ENCODE data around the gene KRT3.

KRT3 gene

GRCh38 chr12:52767427-52767826, 28.5 kb downstream of the KRT3 start:
- no peak overlapping the region for H3K27ac ChIP-seq (ENCODE audit: low read depth, low read length)
- H3K4me2 ChIP-seq (ENCODE audit: low read depth, low read length, poor library complexity, severe bottlenecking) = no peak overlapping the region
- H3K4me3 ChIP-seq (ENCODE audit: insufficient read depth, low read length, poor library complexity, severe bottlenecking) = no peak overlapping the region
- H3K9me3 ChIP-seq (ENCODE audit: insufficient read depth, low read length) = no peaks in the 10 kb centered on the region
- H3K27me3 ChIP-seq (ENCODE audit: low read length) = no peaks in the 10 kb centered on the region
- no peaks in the 10 kb centered on the region for H3K9me2 ChIP-seq (replicated peaks; ENCODE audit: insufficient read depth, low read length)
- no peaks in the 10 kb centered on the region for H3K79me2 ChIP-seq (ENCODE audit: insufficient read depth, low read length)
- no peaks in the 10 kb centered on the region for H4K20me1 ChIP-seq (ENCODE audit: low read depth, low read length)
- no peaks in the 10 kb centered on the region for H3F3A ChIP-seq (ENCODE audit: insufficient read depth)
- TF ChIP-seq CTCF (IDR thresholded peaks at IDR 0.05; ENCODE audit: insufficient read depth, low read length, poor library complexity, severe bottlenecking) (no peak), EZH2phosphoT487 (conservative IDR thresholded peaks at IDR 0.05; ENCODE audit: low read length) (no peak)
- no peak overlapping the region for H3K9ac ChIP-seq (ENCODE audit: low read length)
- no peaks in the 10 kb centered on the region for H3K36me3 ChIP-seq (ENCODE audit: low read length)
- no peak overlapping the region for H2AFZ ChIP-seq (ENCODE audit: low read depth, low read length, severe bottlenecking)

GRCh38 chr12:52767020-52767379, 28.9 kb downstream of the KRT3 start:
- Histone ChIP-seq H2AFZ (ENCODE audit: low read depth, low read length, severe bottlenecking) (no peak overlapping the region), H3K9me2 (replicated peaks; ENCODE audit: insufficient read depth, low read length) (no peaks in the 10 kb centered on the region), H4K20me1 (ENCODE audit: low read depth, low read length) (no peaks in the 10 kb centered on the region), H3K79me2 (ENCODE audit: insufficient read depth, low read length) (no peaks in the 10 kb centered on the region), H3K4me2 (ENCODE audit: low read depth, low read length, poor library complexity, severe bottlenecking) (no peak overlapping the region), H3K4me3 (ENCODE audit: insufficient read depth, low read length, poor library complexity, severe bottlenecking) (no peak overlapping the region), H3K27me3 (ENCODE audit: low read length) (no peaks in the 10 kb centered on the region), H3F3A (ENCODE audit: insufficient read depth) (no peaks in the 10 kb centered on the region), H3K36me3 (ENCODE audit: low read length) (no peaks in the 10 kb centered on the region), H3K9me3 (ENCODE audit: insufficient read depth, low read length) (no peaks in the 10 kb centered on the region), H3K27ac (ENCODE audit: low read depth, low read length) (no peak overlapping the region), H3K9ac (ENCODE audit: low read length) (no peak overlapping the region)
- TF ChIP-seq CTCF (IDR thresholded peaks at IDR 0.05; ENCODE audit: insufficient read depth, low read length, poor library complexity, severe bottlenecking) = no peak
- TF ChIP-seq EZH2phosphoT487 (conservative IDR thresholded peaks at IDR 0.05; ENCODE audit: low read length) = no peak

DNA sequence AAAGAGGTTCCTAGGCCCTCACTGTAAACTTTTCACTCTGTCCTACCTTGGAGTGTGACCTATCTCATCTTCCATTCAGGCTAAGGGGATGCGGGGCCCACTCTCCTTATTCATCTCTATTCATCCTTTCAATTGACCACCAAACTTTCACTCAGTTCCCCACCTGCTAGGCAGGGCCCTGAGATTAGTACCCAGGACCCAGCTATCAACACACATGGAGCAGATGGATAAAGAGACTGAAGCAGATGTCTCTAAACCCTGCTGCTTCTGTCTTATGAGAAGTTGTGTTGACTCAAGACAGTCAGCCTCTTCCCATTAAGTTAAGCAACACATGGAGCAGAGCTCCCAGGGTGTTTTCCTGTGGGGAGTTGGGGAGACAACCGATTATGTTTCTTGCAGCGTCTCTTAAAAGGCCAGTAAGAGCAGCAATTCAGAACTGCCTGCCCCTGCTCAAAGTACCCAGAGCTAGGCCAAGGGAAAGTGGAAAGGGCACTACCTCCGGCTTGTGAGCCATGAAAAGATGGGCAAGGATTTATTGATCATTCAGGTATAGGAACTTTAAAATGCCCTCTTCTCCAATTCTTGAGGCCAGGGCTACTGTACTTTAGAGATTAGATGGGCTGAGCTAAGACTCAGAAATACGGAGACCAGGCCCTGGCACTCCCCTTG, 29.4 kb downstream of the KRT3 start:
- no peak overlapping the region for H3K4me3 ChIP-seq (ENCODE audit: insufficient read depth, low read length, poor library complexity, severe bottlenecking)
- TF ChIP-seq EZH2phosphoT487 (conservative IDR thresholded peaks at IDR 0.05; ENCODE audit: low read length) (no peak), CTCF (IDR thresholded peaks at IDR 0.05; ENCODE audit: insufficient read depth, low read length, poor library complexity, severe bottlenecking) (no peak)
- no peak overlapping the region for H3K4me2 ChIP-seq (ENCODE audit: low read depth, low read length, poor library complexity, severe bottlenecking)

More for the DNA sequence above, 29.4 kb downstream of the KRT3 start:
- Histone ChIP-seq H3K9me3 (ENCODE audit: insufficient read depth, low read length) (no peaks in the 10 kb centered on the region), H3K79me2 (ENCODE audit: insufficient read depth, low read length) (no peaks in the 10 kb centered on the region), H3K36me3 (ENCODE audit: low read length) (no peaks in the 10 kb centered on the region), H3K9me2 (replicated peaks; ENCODE audit: insufficient read depth, low read length) (no peaks in the 10 kb centered on the region), H3K9ac (ENCODE audit: low read length) (no peak overlapping the region), H3K27ac (ENCODE audit: low read depth, low read length) (no peak overlapping the region), H2AFZ (ENCODE audit: low read depth, low read length, severe bottlenecking) (no peak overlapping the region), H4K20me1 (ENCODE audit: low read depth, low read length) (no peaks in the 10 kb centered on the region), H3K27me3 (ENCODE audit: low read length) (no peaks in the 10 kb centered on the region), H3F3A (ENCODE audit: insufficient read depth) (no peaks in the 10 kb centered on the region)

Data from SU-DHL-6 (cell line).